Measurements from ENCODE around the gene ATP13A1. TPM values are rescaled to one million over a fixed set of nuclear protein-coding genes. Genes with fewer than 3 reads are reported as not detected.

The ATP13A1 gene
- total RNA-seq, 1 experiment from 2014 or later, result 73.7 TPM

DNA sequence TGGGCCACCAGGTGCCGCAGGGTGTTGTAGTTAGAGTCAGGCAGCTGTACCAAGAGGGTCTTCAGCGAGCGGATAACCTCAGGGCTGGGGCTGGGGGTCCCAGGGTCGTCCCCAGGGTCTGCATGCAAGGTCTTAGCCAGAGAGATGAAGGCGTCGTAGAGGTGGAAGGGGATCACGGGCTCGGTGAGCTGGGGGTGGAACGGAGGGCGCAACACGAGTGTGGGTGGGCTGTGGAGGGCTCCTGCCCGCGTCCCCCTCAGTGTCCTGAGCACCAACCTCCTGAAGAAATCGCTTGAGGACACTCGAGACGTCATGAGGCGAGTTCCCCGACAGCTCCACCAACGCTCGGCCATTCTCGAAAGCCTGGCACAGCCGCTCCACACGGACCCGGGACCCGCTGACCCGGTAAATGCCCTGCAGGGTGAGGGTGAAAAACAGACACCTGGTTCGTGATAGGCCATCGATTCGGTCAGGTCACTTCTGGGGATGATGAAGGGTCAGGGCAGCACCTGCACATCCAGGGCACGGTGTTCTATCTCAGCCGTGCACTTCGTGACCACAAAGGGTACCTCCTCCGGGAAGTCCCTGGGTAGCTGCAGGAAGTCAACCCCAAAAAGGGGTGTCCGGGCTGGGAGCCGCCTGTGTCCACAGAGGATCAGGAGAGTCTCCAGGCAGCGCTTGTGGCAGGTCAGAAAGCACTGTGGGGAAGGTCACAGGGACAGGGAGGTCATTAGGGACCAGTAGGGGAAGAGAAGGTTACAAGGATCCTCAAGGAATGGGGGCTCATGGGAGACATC is 28.8 kb downstream of the ATP13A1 start:
- Histone ChIP-seq H3K79me2 (ENCODE audit: insufficient read depth, low read length) (no peaks in the 10 kb centered on the region), H3K9me2 (ENCODE audit: insufficient read depth) (no peaks in the 10 kb centered on the region), H3K27ac (ENCODE audit: low read depth, low read length) (no peak overlapping the region), H3K4me3 (replicated peaks in 1 of 2; ENCODE audit: low read depth in 1 of 2, low read length in 2 of 2) (no peak overlapping the region), H3K4me2 (ENCODE audit: low read length) (no peak overlapping the region), H2AFZ (ENCODE audit: low read depth, low read length, poor library complexity, severe bottlenecking) (no peak overlapping the region), H3K36me3 (ENCODE audit: control insufficient read depth in 1 of 2, insufficient read depth in 2 of 2, low read length in 2 of 2) (peaks cover 5 to 12% of the 10 kb centered on the region in 2 experiments; a peak in 3 of 4 replicates), H3K9ac (ENCODE audit: low read length) (no peak overlapping the region), H3K27me3 (ENCODE audit: insufficient read depth, low read length) (no peaks in the 10 kb centered on the region), H4K20me1 (ENCODE audit: insufficient read depth) (no peaks in the 10 kb centered on the region), H3K9me3 (ENCODE audit: control insufficient read depth in 1 of 2, insufficient read depth in 1 of 2, low read depth in 1 of 2, low read length in 2 of 2) (no peaks in the 10 kb centered on the region), H3K4me1 (ENCODE audit: control insufficient read depth in 1 of 2, insufficient read depth in 2 of 2, low read length in 2 of 2) (no peaks in the 10 kb centered on the region)
- DNase-seq (ENCODE audit: low read depth, low spot score), result no peak
- intact Hi-C loops (cut with micrococcal nuclease), result no loop called here
- no TSS peak for BruUV-seq (replicated peaks)
- POLR2A ChIA-PET, result no interaction called here
- no peak for ATAC-seq
- CTCF ChIA-PET, result no interaction called here
- RAD21 ChIA-PET (ENCODE audit: low non-redundant PET in 1 of 2, low total read pairs in 2 of 2, uncharacterized antibody in 2 of 2, unreplicated experiment in 2 of 2), result no interaction called here
- TF ChIP-seq EGR1 (IDR thresholded peaks at IDR 0.05; ENCODE audit: low read depth), result no peak
- no peak for TF ChIP-seq ELF1 (IDR thresholded peaks at IDR 0.05; ENCODE audit: borderline replicate concordance, low read depth)
- no peak for TF ChIP-seq RAD21 (IDR thresholded peaks at IDR 0.05; ENCODE audit: low read depth)
- no peak for TF ChIP-seq SRF (IDR thresholded peaks at IDR 0.05; ENCODE audit: low read depth)
- no peak for TF ChIP-seq SIN3A (IDR thresholded peaks at IDR 0.05; ENCODE audit: low read depth)
- TF ChIP-seq, protein P1, sequence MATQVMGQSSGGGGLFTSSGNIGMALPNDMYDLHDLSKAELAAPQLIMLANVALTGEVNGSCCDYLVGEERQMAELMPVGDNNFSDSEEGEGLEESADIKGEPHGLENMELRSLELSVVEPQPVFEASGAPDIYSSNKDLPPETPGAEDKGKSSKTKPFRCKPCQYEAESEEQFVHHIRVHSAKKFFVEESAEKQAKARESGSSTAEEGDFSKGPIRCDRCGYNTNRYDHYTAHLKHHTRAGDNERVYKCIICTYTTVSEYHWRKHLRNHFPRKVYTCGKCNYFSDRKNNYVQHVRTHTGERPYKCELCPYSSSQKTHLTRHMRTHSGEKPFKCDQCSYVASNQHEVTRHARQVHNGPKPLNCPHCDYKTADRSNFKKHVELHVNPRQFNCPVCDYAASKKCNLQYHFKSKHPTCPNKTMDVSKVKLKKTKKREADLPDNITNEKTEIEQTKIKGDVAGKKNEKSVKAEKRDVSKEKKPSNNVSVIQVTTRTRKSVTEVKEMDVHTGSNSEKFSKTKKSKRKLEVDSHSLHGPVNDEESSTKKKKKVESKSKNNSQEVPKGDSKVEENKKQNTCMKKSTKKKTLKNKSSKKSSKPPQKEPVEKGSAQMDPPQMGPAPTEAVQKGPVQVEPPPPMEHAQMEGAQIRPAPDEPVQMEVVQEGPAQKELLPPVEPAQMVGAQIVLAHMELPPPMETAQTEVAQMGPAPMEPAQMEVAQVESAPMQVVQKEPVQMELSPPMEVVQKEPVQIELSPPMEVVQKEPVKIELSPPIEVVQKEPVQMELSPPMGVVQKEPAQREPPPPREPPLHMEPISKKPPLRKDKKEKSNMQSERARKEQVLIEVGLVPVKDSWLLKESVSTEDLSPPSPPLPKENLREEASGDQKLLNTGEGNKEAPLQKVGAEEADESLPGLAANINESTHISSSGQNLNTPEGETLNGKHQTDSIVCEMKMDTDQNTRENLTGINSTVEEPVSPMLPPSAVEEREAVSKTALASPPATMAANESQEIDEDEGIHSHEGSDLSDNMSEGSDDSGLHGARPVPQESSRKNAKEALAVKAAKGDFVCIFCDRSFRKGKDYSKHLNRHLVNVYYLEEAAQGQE (IDR thresholded peaks at IDR 0.05; ENCODE audit: low read depth), result no peak
- TF ChIP-seq EZH2 (IDR thresholded peaks at IDR 0.05), result no peak
- TF ChIP-seq, protein P2, sequence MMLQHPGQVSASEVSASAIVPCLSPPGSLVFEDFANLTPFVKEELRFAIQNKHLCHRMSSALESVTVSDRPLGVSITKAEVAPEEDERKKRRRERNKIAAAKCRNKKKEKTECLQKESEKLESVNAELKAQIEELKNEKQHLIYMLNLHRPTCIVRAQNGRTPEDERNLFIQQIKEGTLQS (IDR thresholded peaks at IDR 0.05), result no peak
- TF ChIP-seq CEBPB (IDR thresholded peaks at IDR 0.05; ENCODE audit: low read depth), result no peak
- TF ChIP-seq YY1 (IDR thresholded peaks at IDR 0.05; ENCODE audit: extremely low read depth, insufficient replicate concordance, low read depth, low read length), result no peak
- TF ChIP-seq, protein P3, sequence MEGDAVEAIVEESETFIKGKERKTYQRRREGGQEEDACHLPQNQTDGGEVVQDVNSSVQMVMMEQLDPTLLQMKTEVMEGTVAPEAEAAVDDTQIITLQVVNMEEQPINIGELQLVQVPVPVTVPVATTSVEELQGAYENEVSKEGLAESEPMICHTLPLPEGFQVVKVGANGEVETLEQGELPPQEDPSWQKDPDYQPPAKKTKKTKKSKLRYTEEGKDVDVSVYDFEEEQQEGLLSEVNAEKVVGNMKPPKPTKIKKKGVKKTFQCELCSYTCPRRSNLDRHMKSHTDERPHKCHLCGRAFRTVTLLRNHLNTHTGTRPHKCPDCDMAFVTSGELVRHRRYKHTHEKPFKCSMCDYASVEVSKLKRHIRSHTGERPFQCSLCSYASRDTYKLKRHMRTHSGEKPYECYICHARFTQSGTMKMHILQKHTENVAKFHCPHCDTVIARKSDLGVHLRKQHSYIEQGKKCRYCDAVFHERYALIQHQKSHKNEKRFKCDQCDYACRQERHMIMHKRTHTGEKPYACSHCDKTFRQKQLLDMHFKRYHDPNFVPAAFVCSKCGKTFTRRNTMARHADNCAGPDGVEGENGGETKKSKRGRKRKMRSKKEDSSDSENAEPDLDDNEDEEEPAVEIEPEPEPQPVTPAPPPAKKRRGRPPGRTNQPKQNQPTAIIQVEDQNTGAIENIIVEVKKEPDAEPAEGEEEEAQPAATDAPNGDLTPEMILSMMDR (IDR thresholded peaks at IDR 0.05 in 2 of 3, conservative IDR thresholded peaks at IDR 0.05 in 1 of 3; ENCODE audit: borderline replicate concordance in 1 of 3, insufficient read depth in 1 of 3, low read depth in 2 of 3, low read length in 2 of 3), result no peak
- no peak for TF ChIP-seq POLR2A (IDR thresholded peaks at IDR 0.05; ENCODE audit: borderline replicate concordance, extremely low read depth, insufficient read depth, insufficient read length)

All from HCT116 (cell line).